CD4-positive, alpha-beta memory T cell (primary cell): ENCODE data around the gene NXPE3. TPM values are rescaled to one million over a fixed set of nuclear protein-coding genes. Genes with fewer than 3 reads are reported as not detected.
"Not testable (repeated sequence)": the region's sequence is repeated elsewhere in the genome, so short reads cannot be mapped to it uniquely, and the experiment has no call there.

ENCODE experiments used
- CTCF ChIA-PET: fragments of 350-600 bp; sonication (Branson Sonifier 250); formaldehyde crosslinking; loops from one replicate; lab custom pipeline; 2021; ENCODE audit warnings: inconsistent platforms; ENCODE audit not compliant: partially characterized antibody; lab: Charles Lee
- POLR2A ChIA-PET: fragments of 350-600 bp; sonication (Branson Sonifier 250); formaldehyde crosslinking; loops from one replicate; lab custom pipeline; 2021; ENCODE audit not compliant: partially characterized antibody; lab: Charles Lee
- DNase-seq, 5 donors: peaks; one replicate each; pipeline versions ENCODE4 v3.0.0 to v3.0.0-alpha.2; 2020 to 2022; ENCODE audit warnings: mixed read lengths in 1 of 5
- H3K27ac ChIP-seq: one replicate; pipeline ENCODE4 v1.7.0; 2013; ENCODE audit warnings: low read depth, low read length
- H3K27me3 ChIP-seq: 2 replicates; pipeline ENCODE4 v1.7.0; 2013; ENCODE audit warnings: mild to moderate bottlenecking, low read length, moderate library complexity; ENCODE audit not compliant: insufficient read depth
- H3K36me3 ChIP-seq: 2 replicates; pipeline ENCODE4 v1.7.0; 2013; ENCODE audit warnings: mild to moderate bottlenecking, low read length, moderate library complexity; ENCODE audit not compliant: insufficient read depth
- H3K4me1 ChIP-seq: 2 replicates; pipeline ENCODE4 v1.7.0; 2013; ENCODE audit warnings: mild to moderate bottlenecking, low read length, moderate library complexity; ENCODE audit not compliant: insufficient read depth
- H3K4me3 ChIP-seq, 2 donors: one replicate each; pipeline ENCODE4 v1.7.0; 2013; ENCODE audit warnings: low read length in 2 of 2, mild to moderate bottlenecking in 1 of 2
- H3K9me3 ChIP-seq, 2 donors: one replicate each; pipeline ENCODE4 v1.7.0; 2013; ENCODE audit warnings: low read length in 2 of 2, control low read depth in 1 of 2; ENCODE audit not compliant: control insufficient read depth in 1 of 2
- H3K27ac Mint-ChIP-seq, 7 donors: one replicate each; pipeline ENCODE4 v1.8.0; 2020 to 2021; ENCODE audit warnings: mixed read lengths in 7 of 7, mild to moderate bottlenecking in 6 of 7, inconsistent platforms in 3 of 7, moderate library complexity in 3 of 7
- H3K27me3 Mint-ChIP-seq, 2 donors: one replicate each; pipeline ENCODE4 v1.8.0; 2020 to 2021; ENCODE audit warnings: mixed read lengths in 2 of 2
- H3K36me3 Mint-ChIP-seq, 2 donors: one replicate each; pipeline ENCODE4 v1.8.0; 2020 to 2021; ENCODE audit warnings: mixed read lengths in 2 of 2, inconsistent platforms in 1 of 2, mild to moderate bottlenecking in 1 of 2
- H3K4me1 Mint-ChIP-seq, 4 donors: one replicate each; pipeline ENCODE4 v1.8.0; 2020 to 2021; ENCODE audit warnings: mixed read lengths in 4 of 4, mild to moderate bottlenecking in 1 of 4
- H3K4me3 Mint-ChIP-seq, 8 donors: one replicate each; pipeline ENCODE4 v1.8.0; 2020 to 2021; ENCODE audit warnings: mixed read lengths in 8 of 8, mild to moderate bottlenecking in 7 of 8, moderate library complexity in 6 of 8, inconsistent platforms in 3 of 8
- H3K9me3 Mint-ChIP-seq, 8 donors: one replicate each; pipeline ENCODE4 v1.8.0; 2020 to 2021; ENCODE audit warnings: mixed read lengths in 8 of 8, mild to moderate bottlenecking in 5 of 8, inconsistent platforms in 3 of 8, moderate library complexity in 1 of 8
- intact Hi-C: fragments of 100-400 bp; cut with micrococcal nuclease; formaldehyde crosslinking; loops from one replicate; pipeline ENCODE4 v1.15.1; 2023
- polyA plus RNA-seq, 2 donors: library from polyadenylated mRNA; unstranded; fragments of 300-500 nt; fragmentation: Illumina TruSeq; gene quantifications; one replicate each; pipeline ENCODE4 v1.2.3, GENCODE V29; 2021
- total RNA-seq, 2 experiments: library from RNA; stranded (reverse); gene quantifications; one replicate each; pipeline ENCODE4 v1.2.3, GENCODE V29; 2021

The NXPE3 gene
- total and polyA plus RNA-seq, 4 experiments from 2014 or later = 35.7 to 50.0 (median 36.7) TPM

- Histone ChIP-seq H3K27ac (no peak overlapping the region), H3K9me3 (no peaks in the 10 kb centered on the region), H3K4me3 (no peak overlapping the region), H3K4me1 (peaks cover 31% of the 10 kb centered on the region), H3K36me3 (peaks cover 72% of the 10 kb centered on the region), H3K27me3 (no peaks in the 10 kb centered on the region)
- ChIA-PET POLR2A (interaction anchor here (1.5 to 2.3 kb wide), 2 partner anchors 9 to 182 kb away, joined by 3 to 13 read pairs; partner anchors contain the start of gene NFKBIZ), CTCF (interaction anchor here (1.0 to 2.0 kb wide), 3 partner anchors 14 to 367 kb away, joined by 4 to 8 read pairs (median 4); no protein-coding TSS in a partner anchor)
- Mint-ChIP-seq H3K27me3 (no peaks in the 10 kb centered on the region), H3K9me3 (no peaks in the 10 kb centered on the region), H3K27ac (peak overlapping the region; percentile 1 to 69 (median 22)), H3K4me1 (peaks cover 18 to 38% (median 32%) of the 10 kb centered on the region in 4 donors), H3K4me3 (peak overlapping the region in 2 of 8 donors; percentile 1 to 34), H3K36me3 (peaks cover 69 to 81% of the 10 kb centered on the region in 2 donors)
- intact Hi-C loops = no loop called here
- no peak for DNase-seq
Measured at GRCh38 chr3:101858464-101859030, 79.5 kb downstream of the NXPE3 start.

- Histone ChIP-seq H3K4me1 (peaks cover 18% of the 10 kb centered on the region), H3K27ac (no peak overlapping the region), H3K9me3 (no peaks in the 10 kb centered on the region), H3K36me3 (peaks cover 58% of the 10 kb centered on the region), H3K4me3 (no peak overlapping the region), H3K27me3 (no peaks in the 10 kb centered on the region)
- no peak overlapping the region for H3K4me3 Mint-ChIP-seq
- no peaks in the 10 kb centered on the region for H3K27me3 Mint-ChIP-seq
- no peaks in the 10 kb centered on the region for H3K9me3 Mint-ChIP-seq
- ChIA-PET CTCF (no interaction called here), POLR2A (interaction anchor here (2.3 kb wide), 1 partner anchor 10 kb away, joined by 13 read pairs; the partner anchor contains the start of gene NFKBIZ)
- intact Hi-C loops = no loop called here
- H3K4me1 Mint-ChIP-seq = peaks cover 12 to 28% (median 22%) of the 10 kb centered on the region in 4 donors
- peak overlapping the region in 1 of 7 donors; percentile 66 for H3K27ac Mint-ChIP-seq
- peaks cover 54 to 68% of the 10 kb centered on the region in 2 donors for H3K36me3 Mint-ChIP-seq
- DNase-seq = no peak
Measured at GRCh38 chr3:101859882-101860448, 81.0 kb downstream of the NXPE3 start.

GRCh38 chr3:101861212-101861788, 82.3 kb downstream of the NXPE3 start:
- Histone ChIP-seq H3K36me3 (peaks cover 46% of the 10 kb centered on the region), H3K4me3 (no peak overlapping the region), H3K27me3 (no peaks in the 10 kb centered on the region), H3K4me1 (peaks cover 15% of the 10 kb centered on the region), H3K27ac (no peak overlapping the region), H3K9me3 (no peaks in the 10 kb centered on the region)
- H3K4me1 Mint-ChIP-seq = peaks cover 9 to 19% (median 15%) of the 10 kb centered on the region in 4 donors
- no peak overlapping the region for H3K4me3 Mint-ChIP-seq
- H3K9me3 Mint-ChIP-seq = no peaks in the 10 kb centered on the region
- intact Hi-C loops = no loop called here
- no peaks in the 10 kb centered on the region for H3K27me3 Mint-ChIP-seq
- DNase-seq = no peak
- H3K36me3 Mint-ChIP-seq = peaks cover 45 to 56% of the 10 kb centered on the region in 2 donors
- POLR2A ChIA-PET = interaction anchor here (1.2 kb wide), 1 partner anchor 10 kb away, joined by 4 read pairs; no protein-coding TSS in a partner anchor
- peak overlapping the region in 6 of 7 donors; percentile 2 to 43 (median 6) for H3K27ac Mint-ChIP-seq
- CTCF ChIA-PET = no interaction called here

- CTCF ChIA-PET = interaction anchor here (0.8 kb wide), 1 partner anchor 364 kb away, joined by 3 read pairs; no protein-coding TSS in a partner anchor
Measured at GRCh38 chr3:101861789-101862415, 82.9 kb downstream of the NXPE3 start.

GRCh38 chr3:101862416-101863165, 83.6 kb downstream of the NXPE3 start:
- Histone ChIP-seq H3K27me3 (no peaks in the 10 kb centered on the region), H3K4me3 (no peak overlapping the region), H3K4me1 (peaks cover 6% of the 10 kb centered on the region), H3K27ac (no peak overlapping the region), H3K9me3 (no peaks in the 10 kb centered on the region), H3K36me3 (peaks cover 33% of the 10 kb centered on the region)
- no peaks in the 10 kb centered on the region for H3K9me3 Mint-ChIP-seq
- no peak for DNase-seq
- intact Hi-C loops = no loop called here
- no peaks in the 10 kb centered on the region for H3K27me3 Mint-ChIP-seq
- H3K36me3 Mint-ChIP-seq = peaks cover 40 to 43% of the 10 kb centered on the region in 2 donors
- peaks cover 4 to 11% (median 7%) of the 10 kb centered on the region in 4 donors for H3K4me1 Mint-ChIP-seq
- peak overlapping the region in 4 of 7 donors; percentile 2 to 74 (median 23) for H3K27ac Mint-ChIP-seq
- CTCF ChIA-PET = interaction anchor here (0.8 kb wide), 1 partner anchor 363 kb away, joined by 3 read pairs; no protein-coding TSS in a partner anchor
- POLR2A ChIA-PET = interaction anchor here (0.7 kb wide), 1 partner anchor 186 kb away, joined by 3 read pairs; the partner anchor contains the start of gene ZBTB11
- no peak overlapping the region for H3K4me3 Mint-ChIP-seq

More at GRCh38 chr3:101861789-101862415, 82.9 kb downstream of the NXPE3 start:
- peaks cover 45 to 50% of the 10 kb centered on the region in 2 donors for H3K36me3 Mint-ChIP-seq
- Histone ChIP-seq H3K36me3 (peaks cover 40% of the 10 kb centered on the region), H3K27ac (no peak overlapping the region), H3K4me3 (no peak overlapping the region), H3K27me3 (no peaks in the 10 kb centered on the region), H3K9me3 (no peaks in the 10 kb centered on the region), H3K4me1 (peaks cover 13% of the 10 kb centered on the region)
- no peak overlapping the region for H3K4me3 Mint-ChIP-seq
- H3K27ac Mint-ChIP-seq = peak overlapping the region in 6 of 7 donors; percentile 2 to 43 (median 6)
- DNase-seq = no peak
- POLR2A ChIA-PET = interaction anchor here (0.7 to 1.2 kb wide), 2 partner anchors 11 to 185 kb away, joined by 3 to 4 read pairs; partner anchors contain the start of gene ZBTB11
- H3K4me1 Mint-ChIP-seq = peaks cover 9 to 18% (median 14%) of the 10 kb centered on the region in 4 donors
- intact Hi-C loops = no loop called here
- no peaks in the 10 kb centered on the region for H3K9me3 Mint-ChIP-seq
- H3K27me3 Mint-ChIP-seq = no peaks in the 10 kb centered on the region

GRCh38 chr3:101864926-101865325, 85.9 kb downstream of the NXPE3 start:
- H3K4me3 ChIP-seq, H3K4me1 ChIP-seq, H3K9me3 ChIP-seq, DNase-seq, H3K27ac Mint-ChIP-seq, H3K27ac ChIP-seq, H3K9me3 Mint-ChIP-seq, H3K4me3 Mint-ChIP-seq, intact Hi-C loops, H3K27me3 ChIP-seq, H3K4me1 Mint-ChIP-seq, H3K27me3 Mint-ChIP-seq: not testable (repeated sequence)
- ChIA-PET CTCF (interaction anchor here (1.0 to 1.6 kb wide), 3 partner anchors 50 to 364 kb away, joined by 3 to 5 read pairs (median 3); no protein-coding TSS in a partner anchor), POLR2A (interaction anchor here (1.9 kb wide), 1 partner anchor 13 kb away, joined by 10 read pairs; no protein-coding TSS in a partner anchor)
- peaks cover 16 to 19% of the 10 kb centered on the region in 2 donors for H3K36me3 Mint-ChIP-seq
- H3K36me3 ChIP-seq = peaks cover 10% of the 10 kb centered on the region
